Mesothelial cell of epicardium (in vitro differentiated cells): Measurements from ENCODE around the gene NCAPH2. TPM values are rescaled to one million over a fixed set of nuclear protein-coding genes. Genes with fewer than 3 reads are reported as not detected.

Experiments used
- DNase-seq, 2 experiments: peaks; one replicate each; pipeline ENCODE4 v3.0.0; 2021; ENCODE audit warnings: low spot score in 2 of 2; ENCODE audit not compliant: unreplicated experiment in 2 of 2
- H3K27ac Mint-ChIP-seq: 2 replicates; pipeline ENCODE4 v1.8.0; 2021; ENCODE audit warnings: mixed read lengths
- H3K27me3 Mint-ChIP-seq: 2 replicates; pipeline ENCODE4 v1.8.0; 2021; ENCODE audit warnings: low read depth, mixed read lengths
- H3K36me3 Mint-ChIP-seq: 2 replicates; pipeline ENCODE4 v1.8.0; 2021; ENCODE audit warnings: mixed read lengths
- H3K4me1 Mint-ChIP-seq: 2 replicates; pipeline ENCODE4 v1.8.0; 2021; ENCODE audit warnings: mixed read lengths
- H3K4me3 Mint-ChIP-seq: 2 replicates; pipeline ENCODE4 v1.8.0; 2021; ENCODE audit warnings: mild to moderate bottlenecking, moderate library complexity, mixed read lengths
- H3K9me3 Mint-ChIP-seq: 2 replicates; pipeline ENCODE4 v1.8.0; 2021; ENCODE audit warnings: mixed read lengths
- CTCF ChIP-seq: fragments of 200-600 bp; sonication (generic); IDR thresholded peaks from one replicate; pipeline ENCODE4 v1.5.0; 2021; ENCODE audit warnings: antibody characterized with exemption; ENCODE audit not compliant: unreplicated experiment
- total RNA-seq: library from RNA; stranded (reverse); gene quantifications from 3 replicates; pipeline ENCODE4 v1.2.1, GENCODE V29; 2021

Gene NCAPH2
- total RNA-seq, 1 donor from 2014 or later, result 60.3 TPM

GRCh38 chr22:50461979-50462540 lies 46.0 kb upstream of the NCAPH2 start:
- Mint-ChIP-seq H3K27me3 (no peaks in the 10 kb centered on the region), H3K9me3 (no peaks in the 10 kb centered on the region), H3K4me1 (peaks cover 2% of the 10 kb centered on the region), H3K4me3 (no peak overlapping the region), H3K27ac (no peak overlapping the region), H3K36me3 (peaks cover 25% of the 10 kb centered on the region)
- TF ChIP-seq CTCF, result no peak
- DNase-seq, result no peak

- Mint-ChIP-seq H3K27me3 (no peaks in the 10 kb centered on the region), H3K4me1 (peaks cover 2% of the 10 kb centered on the region), H3K4me3 (no peak overlapping the region), H3K36me3 (peaks cover 21% of the 10 kb centered on the region), H3K9me3 (no peaks in the 10 kb centered on the region), H3K27ac (no peak overlapping the region)
- no peak for TF ChIP-seq CTCF
- no peak for DNase-seq
Measured at GRCh38 chr22:50463188-50463900, 44.7 kb upstream of the NCAPH2 start.

- no peaks in the 10 kb centered on the region for H3K9me3 Mint-ChIP-seq
- no peaks in the 10 kb centered on the region for H3K27me3 Mint-ChIP-seq
- H3K36me3 Mint-ChIP-seq, result peaks cover 16% of the 10 kb centered on the region
- TF ChIP-seq CTCF, result no peak
- peaks cover 2% of the 10 kb centered on the region for H3K4me1 Mint-ChIP-seq
- no peak for DNase-seq
- no peak overlapping the region for H3K27ac Mint-ChIP-seq
- H3K4me3 Mint-ChIP-seq, result no peak overlapping the region
Measured at GRCh38 chr22:50464451-50464850, 43.6 kb upstream of the NCAPH2 start.

GRCh38 chr22:50465066-50465930 lies 42.7 kb upstream of the NCAPH2 start:
- Mint-ChIP-seq H3K27ac (no peak overlapping the region), H3K36me3 (peaks cover 14% of the 10 kb centered on the region), H3K27me3 (no peaks in the 10 kb centered on the region), H3K4me1 (peaks cover 3% of the 10 kb centered on the region), H3K9me3 (no peaks in the 10 kb centered on the region), H3K4me3 (no peak overlapping the region)
- DNase-seq, result no peak
- no peak for TF ChIP-seq CTCF

- H3K27ac Mint-ChIP-seq, result no peak overlapping the region
- no peak for TF ChIP-seq CTCF
- peaks cover 9% of the 10 kb centered on the region for H3K4me1 Mint-ChIP-seq
- no peaks in the 10 kb centered on the region for H3K27me3 Mint-ChIP-seq
- H3K36me3 Mint-ChIP-seq, result peaks cover 8% of the 10 kb centered on the region
- no peaks in the 10 kb centered on the region for H3K9me3 Mint-ChIP-seq
- DNase-seq, result no peak
- no peak overlapping the region for H3K4me3 Mint-ChIP-seq
Measured at GRCh38 chr22:50467341-50467740, 40.7 kb upstream of the NCAPH2 start.
